Neural progenitor cell (in vitro differentiated cells): ENCODE data around the gene ARHGAP45.

Experiments used
- CTCF ChIP-seq: fragments of 200-600 bp; sonication (generic); IDR thresholded peaks from 2 replicates; pipeline ENCODE4 v1.5.1; 2017; ENCODE audit warnings: antibody characterized with exemption, mild to moderate bottlenecking
- EZH2phosphoT487 ChIP-seq: fragments of 200-600 bp; sonication (generic); IDR thresholded peaks from 2 replicates; pipeline ENCODE4 v1.6.1; 2017; ENCODE audit warnings: antibody characterized with exemption

GRCh38 chr19:1055028-1055425 lies 11.9 kb upstream of the ARHGAP45 start:
- no peak for TF ChIP-seq CTCF
- no peak for TF ChIP-seq EZH2phosphoT487
